Stomach (tissue), 4 donors: ENCODE results near the gene MCC.

ENCODE experiments used
- EP300 ChIP-seq: sonication (generic); formaldehyde crosslinking; IDR thresholded peaks from one replicate; pipeline ENCODE4 v1.6.1; 2017; ENCODE audit warnings: antibody characterized with exemption
- POLR2A ChIP-seq, 4 donors: fragments of 450-650 bp; IDR thresholded peaks; one replicate each; pipeline ENCODE4 v1.6.1; 2016; ENCODE audit warnings: antibody characterized with exemption in 4 of 4, control low read depth in 2 of 4, mild to moderate bottlenecking in 1 of 4, moderate library complexity in 1 of 4
- TF ChIP-seq, protein P1 (sequence below), 7 experiments: fragments of 450-650 bp in 4 of 7; fragments of 200-600 bp in 3 of 7; sonication (generic) in 3 of 7; IDR thresholded peaks; one replicate each; pipeline ENCODE4 v1.5.1; 2016 to 2019; ENCODE audit warnings: antibody characterized with exemption in 7 of 7, control low read depth in 2 of 7, mild to moderate bottlenecking in 1 of 7

DNA sequence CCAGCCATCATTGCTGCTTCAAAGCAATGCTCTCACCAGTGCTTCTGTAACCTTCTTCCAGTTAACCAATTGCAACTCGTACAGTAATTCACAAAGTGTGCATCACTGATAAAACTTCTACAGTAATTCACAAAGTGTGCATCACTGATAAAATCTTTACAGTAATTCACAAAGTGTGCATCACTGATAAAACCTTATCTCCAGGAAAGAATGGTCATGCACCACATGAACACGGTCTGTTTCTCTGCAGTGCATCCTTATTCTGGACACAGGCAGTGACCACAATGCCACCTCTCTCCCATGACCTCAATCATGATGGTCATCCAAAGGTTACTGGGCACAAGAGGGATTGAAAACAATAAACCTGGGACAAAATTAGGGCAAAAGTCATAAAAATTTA lies 207.1 kb downstream of the MCC start:
- TF ChIP-seq, protein P1, sequence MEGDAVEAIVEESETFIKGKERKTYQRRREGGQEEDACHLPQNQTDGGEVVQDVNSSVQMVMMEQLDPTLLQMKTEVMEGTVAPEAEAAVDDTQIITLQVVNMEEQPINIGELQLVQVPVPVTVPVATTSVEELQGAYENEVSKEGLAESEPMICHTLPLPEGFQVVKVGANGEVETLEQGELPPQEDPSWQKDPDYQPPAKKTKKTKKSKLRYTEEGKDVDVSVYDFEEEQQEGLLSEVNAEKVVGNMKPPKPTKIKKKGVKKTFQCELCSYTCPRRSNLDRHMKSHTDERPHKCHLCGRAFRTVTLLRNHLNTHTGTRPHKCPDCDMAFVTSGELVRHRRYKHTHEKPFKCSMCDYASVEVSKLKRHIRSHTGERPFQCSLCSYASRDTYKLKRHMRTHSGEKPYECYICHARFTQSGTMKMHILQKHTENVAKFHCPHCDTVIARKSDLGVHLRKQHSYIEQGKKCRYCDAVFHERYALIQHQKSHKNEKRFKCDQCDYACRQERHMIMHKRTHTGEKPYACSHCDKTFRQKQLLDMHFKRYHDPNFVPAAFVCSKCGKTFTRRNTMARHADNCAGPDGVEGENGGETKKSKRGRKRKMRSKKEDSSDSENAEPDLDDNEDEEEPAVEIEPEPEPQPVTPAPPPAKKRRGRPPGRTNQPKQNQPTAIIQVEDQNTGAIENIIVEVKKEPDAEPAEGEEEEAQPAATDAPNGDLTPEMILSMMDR (IDR thresholded peaks at IDR 0.05): no peak
- TF ChIP-seq POLR2A (IDR thresholded peaks at IDR 0.05): no peak
- TF ChIP-seq EP300: no peak
